Stimulated activated CD8-positive, alpha-beta memory T cell treated with anti-CD3 and anti-CD28 coated beads, Interleukin-12 subunit alpha, Interleukin-12 subunit beta, amount 100 ng/mL, for 24 hours (primary cell): ENCODE results near the gene LGI4.
"Not testable (repeated sequence)": the region's sequence is repeated elsewhere in the genome, so short reads cannot be mapped to it uniquely, and the experiment has no call there.

ENCODE experiments used
- DNase-seq: peaks from one replicate; pipeline ENCODE4 v3.0.0-alpha.2; 2020; ENCODE audit errors: extremely low read depth

The LGI4 gene

DNA sequence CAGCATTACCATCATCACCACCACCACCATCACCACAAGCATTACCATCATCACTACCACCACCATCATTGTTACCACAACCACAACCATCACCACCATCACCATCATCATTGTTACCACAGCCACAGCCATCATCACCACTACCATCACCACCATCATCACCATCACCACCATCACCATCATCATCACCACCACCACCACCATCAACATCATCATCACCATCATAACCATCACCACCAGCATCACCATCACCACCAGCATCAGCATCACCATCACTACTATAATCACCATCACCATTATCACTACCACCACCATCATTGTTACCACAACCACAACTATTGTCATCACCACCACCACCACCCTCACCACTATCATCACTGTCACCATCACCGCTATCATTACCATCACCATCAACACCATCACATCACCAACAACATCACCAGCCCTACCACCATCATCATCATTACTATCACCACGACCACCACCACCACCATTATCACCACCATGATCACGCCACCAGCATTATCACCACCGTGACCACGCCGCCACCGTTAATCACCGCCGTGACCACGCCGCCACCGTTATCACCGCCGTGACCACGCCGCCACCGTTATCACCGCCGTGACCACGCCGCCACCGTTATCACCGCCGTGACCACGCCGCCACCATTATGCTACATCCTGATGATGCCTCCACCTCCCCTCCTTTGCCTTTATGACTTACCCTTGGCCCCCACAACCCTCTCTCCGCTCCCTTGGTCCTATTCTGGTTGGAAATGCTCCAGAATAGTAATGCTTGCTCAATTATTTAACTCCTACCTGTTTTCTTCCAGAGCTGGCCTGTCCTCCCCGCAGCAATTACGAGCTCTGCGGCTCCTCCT is 29.2 kb downstream of the LGI4 start:
- no peak for DNase-seq

DNA sequence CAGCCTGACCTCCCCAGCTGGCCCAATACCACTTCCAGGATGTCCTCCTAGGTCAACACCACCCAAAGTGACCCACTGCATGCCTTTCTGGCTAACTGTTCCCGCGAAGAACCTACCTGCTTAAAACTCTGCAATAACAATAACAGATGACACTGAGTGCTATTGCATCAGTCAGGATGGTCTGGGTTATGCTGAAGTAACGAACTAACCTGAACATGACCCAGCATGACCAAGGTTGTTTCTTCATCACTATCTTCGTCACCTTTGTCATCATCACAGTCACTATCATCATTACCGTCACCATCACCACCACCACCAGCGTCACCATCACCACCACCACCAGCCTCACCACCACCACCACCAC is 29.8 kb downstream of the LGI4 start:
- DNase-seq, result no peak

DNA sequence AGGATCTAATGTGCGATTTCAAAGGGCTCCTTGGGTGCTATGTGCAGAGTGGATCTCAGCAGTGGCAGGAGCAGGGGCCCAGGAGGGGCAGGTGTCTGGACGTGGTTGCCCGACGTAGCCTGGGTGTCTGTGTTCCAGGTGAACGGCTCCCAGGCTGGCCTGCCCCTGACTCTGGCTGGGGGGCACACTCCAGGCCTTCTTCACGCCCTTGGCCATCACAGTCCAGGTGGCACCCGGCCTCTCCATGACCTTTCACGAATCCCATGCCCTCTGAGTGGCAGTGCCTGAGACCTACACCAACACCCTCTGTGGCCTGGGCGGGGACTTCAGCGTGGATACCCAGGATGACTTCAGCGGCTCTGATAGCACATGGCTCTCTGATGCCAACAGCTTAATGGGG is 30.5 kb downstream of the LGI4 start:
- no peak for DNase-seq

DNA sequence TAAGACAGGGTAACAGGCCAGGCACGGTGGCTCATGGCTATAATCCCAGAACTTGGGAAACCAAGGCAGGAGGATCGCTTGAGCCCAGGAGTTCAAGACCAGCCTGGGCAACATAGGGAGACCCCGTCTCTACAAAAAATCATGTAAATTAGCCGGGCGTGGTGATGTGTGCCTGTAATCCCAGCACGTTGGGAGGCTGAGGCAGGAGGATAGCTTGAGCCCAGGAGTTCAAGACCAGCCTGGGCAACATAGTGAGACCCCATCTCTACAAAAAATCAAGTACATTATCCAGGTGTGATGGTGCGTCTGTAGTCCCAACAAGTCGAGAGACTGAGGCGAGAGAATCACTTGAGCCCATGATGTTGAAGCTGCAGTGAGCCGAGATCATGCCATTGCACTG is 31.2 kb downstream of the LGI4 start:
- not testable (repeated sequence) for DNase-seq

DNA sequence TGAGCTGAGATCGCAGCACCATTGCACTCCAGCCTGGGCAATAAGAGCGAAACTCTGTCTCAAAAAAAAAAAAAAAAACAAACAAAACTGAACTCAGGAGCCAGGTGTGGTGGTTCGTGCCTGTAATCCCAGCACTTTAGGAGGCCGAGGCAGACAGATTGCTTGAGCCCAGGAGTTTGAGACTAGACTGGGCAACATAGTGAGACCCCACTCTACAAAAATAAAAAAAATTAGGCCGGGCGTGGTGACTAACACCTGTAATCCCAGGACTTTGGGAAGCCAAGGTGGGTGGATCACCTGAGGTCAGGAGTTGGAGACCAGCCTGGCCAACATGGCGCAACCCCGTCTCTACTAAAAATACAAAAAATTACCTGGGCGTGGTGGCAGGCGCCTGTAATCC is 32.9 kb downstream of the LGI4 start:
- DNase-seq, result not testable (repeated sequence)

DNA sequence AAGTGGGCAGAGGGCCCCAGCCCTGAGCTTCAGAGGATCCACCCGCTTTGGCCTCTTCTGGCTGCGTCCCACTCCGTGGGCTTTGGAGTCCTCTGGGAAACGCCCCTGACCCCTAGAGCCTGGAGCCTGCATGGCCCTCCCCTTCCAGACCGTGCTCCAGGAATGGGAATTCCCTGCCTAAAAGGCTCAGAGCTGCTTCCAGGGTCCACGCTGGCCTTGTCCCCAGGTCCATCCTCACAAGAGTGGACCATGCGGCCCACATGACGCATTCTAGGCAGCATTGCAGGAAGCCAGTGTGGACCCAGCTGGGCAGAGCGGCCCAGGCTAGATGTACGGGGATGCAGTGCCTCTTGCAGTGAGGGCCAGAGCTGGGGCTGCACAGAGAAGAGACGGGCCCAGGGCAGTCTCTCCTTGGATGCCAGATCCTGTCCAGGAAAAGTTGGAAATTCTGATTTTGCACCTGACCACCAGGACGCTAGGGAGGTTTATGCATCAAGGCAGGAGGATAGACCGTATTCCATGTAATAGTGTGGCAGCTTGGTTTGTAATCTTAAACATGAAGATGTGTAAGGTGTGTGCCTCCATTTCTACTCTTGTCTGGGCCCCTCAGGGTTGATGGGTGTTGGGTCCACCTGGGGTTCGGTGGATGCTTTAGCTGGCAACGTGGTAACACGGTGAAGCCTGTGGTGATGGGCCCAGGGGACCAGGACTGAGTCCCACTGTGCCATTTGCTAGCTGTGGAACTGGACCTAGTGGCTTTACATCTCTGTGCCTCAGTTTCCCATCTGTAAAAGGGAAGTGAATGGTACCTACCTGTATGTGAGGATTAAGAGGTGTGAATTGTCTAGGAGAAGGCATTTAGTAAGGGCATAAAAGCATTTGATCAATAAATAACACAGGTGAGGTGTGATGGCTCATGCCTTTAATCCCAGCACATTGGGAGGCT is 34.0 kb downstream of the LGI4 start:
- no peak for DNase-seq

DNA sequence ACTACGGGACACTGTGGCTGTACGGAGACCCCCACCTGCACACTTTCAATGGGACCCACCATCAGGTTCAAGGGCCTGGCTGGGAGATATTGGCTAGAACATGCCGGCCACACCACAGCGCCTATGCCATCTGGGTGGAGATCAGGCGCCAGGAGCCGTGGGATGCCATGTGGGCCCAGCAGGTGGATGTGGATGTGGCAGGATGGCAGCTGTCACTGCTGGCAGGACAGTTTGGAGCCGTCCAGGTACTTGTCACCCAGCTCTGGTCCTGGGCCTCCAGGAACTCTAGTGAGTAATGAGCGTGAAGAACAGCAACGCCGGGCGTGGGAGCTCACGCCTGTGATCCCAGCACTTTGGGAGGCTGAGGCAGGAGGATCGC is 35.0 kb downstream of the LGI4 start:
- no peak for DNase-seq

DNA sequence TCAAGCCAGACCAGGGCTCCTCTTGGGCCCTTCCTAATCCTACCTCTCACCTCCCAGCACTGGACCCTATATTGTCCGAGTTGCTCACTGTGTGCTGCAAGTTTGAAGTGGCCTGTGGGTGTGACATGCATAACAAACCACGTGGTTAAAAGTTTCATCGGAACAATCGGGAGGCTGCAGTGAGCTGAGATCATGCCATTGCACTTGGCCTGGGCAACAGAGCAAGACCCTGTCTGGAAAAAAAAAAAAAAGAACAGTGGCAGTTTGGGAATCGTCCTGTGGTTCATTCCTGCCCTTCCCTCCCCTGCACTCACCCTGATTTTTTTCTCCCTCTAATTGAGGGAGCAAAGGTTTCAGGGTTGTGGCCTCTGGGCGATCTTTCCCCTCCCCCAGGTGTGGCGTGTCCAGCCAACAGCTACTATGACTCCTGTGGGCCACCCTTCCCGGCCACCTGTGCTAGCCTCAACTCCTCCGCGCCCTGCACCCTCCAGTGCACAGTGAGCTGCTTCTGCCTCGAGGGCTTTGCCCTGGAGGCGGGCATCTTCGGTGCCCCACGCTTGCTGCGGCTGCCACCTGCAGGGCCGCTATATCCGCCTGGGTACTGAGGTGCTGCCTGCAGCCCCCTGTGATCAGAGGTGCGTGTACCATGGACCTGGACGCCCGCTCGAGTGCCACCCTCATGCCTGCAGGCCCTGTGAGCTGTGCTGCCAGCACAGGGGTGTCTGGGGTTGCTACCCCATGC is 35.5 kb downstream of the LGI4 start:
- DNase-seq, result no peak

DNA sequence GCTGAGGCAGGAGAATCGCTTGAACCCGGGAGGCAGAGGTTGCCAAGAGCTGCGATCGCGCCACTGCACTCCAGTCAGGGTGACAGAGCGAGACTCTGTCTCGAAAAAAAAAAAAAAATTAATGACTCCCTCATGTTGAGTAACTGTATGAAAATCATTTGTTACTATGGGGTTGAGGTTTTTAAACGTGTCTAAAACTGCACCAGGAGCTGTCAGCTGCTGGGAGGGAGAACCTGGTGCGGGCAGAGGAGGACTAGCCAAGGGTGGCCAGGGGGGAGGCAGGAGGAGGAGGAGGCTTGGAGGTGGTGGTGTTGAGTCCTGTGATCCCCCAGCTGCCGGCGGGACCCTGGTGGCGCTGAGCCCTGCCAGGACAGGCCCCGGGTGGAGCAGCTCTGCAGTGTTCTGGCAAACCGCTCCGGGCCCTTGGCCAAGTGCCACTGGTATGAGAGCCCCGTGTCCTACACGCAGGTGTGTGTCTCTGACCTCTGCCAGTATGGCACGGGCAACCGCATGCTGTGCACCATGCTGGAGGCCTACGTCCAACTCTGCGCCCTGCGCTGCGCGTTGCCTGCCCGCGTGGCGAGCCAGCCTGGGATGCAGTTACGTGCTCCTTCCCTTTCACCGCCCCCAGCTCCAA is 36.3 kb downstream of the LGI4 start:
- DNase-seq, result no peak

DNA sequence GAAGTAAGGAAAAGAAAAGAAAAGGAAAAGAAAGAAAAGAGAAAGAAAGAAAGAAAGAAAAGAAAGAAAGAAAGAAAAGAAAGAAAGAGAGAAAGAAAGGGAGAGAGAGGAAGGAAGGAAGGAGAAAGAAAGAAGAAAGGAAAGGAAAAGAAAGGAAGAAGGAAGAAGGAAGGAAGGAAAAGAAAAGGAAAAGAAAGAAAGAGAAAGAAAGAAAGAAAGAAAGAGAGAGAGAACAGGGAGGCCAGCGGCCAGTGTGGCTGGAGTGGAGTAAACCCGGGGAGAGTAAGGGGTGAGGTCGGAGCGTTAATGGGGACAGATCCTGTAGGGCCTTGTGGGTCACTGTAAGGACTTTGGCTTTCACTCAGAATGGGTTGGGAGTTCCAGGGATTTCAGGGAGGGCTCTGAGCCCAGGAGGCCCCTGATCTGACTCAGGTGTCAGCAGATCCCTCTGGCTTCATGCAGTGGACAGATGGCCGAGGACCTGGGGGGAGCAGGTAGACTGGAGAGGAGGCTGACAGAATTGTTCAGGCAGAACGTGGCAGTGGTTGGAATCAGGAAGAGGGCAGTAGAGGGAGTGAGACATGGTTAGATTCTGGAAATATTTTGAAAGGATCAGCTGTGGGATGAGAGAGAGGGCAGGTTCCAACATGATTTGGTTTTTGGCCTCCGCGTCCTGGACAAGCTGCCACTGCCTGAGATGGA is 39.0 kb downstream of the LGI4 start:
- no peak for DNase-seq

DNA sequence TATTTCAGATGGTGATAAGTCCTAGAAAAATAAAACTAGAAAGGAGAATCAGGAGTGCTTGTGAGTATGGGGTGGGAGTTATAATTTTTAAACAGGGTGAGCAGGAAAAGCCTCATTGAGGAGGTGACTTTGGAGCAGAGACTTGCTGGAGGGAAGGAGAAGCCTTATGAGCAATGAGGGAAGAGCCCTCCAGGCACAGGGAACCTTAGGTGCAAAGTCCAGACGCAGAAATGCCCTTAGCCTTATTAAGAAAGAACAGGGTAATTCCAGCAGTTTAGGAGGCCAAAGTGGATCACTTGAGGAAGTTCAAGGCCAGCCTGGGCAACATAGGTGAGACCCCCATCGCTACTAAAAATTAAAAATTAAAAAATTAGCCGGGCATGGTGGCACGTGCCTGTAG is 40.2 kb downstream of the LGI4 start:
- DNase-seq, result no peak

DNA sequence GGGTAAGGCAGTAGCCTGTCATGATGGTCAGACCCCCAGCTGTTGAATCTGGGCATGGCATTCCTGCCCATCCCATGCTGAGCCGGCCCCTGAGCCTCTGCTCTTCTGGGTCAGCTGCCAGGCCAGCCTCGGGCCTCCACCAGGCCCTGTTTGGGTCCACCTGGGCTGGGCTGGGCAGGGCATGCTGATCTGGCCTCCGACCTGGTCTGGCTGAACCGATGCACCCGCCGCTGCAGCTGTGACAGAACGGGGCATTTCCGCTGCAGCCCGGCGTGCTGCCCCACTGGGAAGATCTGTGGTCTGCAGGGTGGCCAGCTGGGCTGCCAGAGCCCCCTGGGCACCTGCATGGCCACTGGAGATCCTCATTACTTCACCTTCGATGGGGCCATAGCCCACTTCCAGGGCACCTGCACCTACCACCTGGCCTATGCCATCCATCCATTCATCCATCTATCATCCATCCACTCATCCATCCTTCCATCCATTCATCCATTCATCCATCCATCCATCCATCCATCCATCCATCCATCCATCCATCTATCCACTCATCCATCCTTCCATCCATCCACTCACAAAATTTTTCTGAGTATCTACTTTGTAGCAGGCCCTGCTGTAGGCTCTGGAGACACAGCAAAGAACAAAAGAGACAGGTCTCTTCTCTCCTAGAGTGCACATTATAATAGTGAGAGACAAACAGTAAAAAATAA is 40.8 kb downstream of the LGI4 start:
- no peak for DNase-seq

DNA sequence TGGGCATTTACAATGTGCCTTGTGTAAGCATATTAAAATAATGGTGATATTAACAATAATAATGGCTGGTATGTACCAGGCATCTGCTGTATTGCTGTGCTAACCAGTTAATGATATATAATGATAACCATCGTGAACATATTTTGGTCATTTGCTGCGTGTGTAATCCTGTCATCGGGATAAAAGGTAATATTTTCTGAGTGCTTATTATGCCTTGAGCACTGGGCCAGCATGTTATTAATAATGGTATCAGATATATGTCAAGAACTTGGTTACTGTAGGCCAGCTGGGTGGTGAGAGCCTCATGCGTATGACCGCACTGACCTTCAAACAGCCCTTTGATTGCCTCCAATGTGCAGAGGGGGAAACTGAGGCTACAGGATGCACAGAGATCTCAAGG is 41.4 kb downstream of the LGI4 start:
- DNase-seq, result no peak

DNA sequence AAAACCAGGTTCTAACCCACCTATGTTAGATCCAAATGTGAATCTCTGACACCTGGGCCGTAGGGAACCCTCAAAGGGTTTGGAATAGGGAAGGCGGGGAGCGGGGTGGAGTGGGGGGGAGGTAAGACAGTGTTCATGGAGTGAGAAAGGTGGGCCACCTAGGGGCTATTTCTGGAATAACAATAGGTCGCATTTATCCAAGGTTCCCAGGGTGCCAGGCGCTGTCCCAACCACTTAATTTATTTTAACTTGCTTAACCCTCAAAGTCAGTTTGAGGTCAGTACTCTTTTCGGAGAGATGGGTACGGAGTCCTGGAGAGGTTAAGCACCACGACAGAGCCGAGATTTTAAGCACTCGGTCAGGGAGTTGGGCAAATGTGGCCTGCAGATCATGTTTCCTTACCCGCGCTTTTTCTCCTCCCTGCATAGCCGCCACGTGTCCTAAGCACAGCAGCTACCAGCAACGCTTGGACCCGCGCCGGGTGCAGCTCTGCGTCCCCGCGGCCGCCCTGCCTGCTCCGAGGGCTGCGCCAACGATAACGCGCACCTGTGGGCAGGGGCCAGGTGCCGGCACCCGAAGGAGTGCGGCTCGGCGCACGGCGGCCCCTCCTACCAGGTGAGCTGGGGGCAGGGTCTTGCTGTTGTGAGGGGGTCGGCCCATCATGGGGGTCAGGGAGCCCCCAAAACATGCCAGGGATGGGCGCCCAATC is 44.2 kb downstream of the LGI4 start:
- no peak for DNase-seq

DNA sequence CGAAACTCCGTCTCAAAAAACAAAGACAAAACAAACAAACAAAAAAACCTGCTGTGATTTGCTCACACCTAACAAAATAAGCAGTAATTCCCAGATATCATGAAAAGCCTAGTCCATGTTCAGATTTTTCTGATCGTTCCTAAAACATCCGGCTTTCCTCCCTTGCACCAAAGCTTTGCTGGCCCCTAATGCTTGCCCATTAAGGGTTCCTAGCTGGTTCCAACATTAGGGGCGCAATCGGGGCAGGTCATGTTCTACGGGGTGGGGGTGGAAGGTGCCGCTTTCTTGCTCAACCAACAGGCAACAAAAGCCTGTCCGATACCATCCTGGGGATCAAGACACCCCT is 44.7 kb downstream of the LGI4 start:
- DNase-seq, result no peak

DNA sequence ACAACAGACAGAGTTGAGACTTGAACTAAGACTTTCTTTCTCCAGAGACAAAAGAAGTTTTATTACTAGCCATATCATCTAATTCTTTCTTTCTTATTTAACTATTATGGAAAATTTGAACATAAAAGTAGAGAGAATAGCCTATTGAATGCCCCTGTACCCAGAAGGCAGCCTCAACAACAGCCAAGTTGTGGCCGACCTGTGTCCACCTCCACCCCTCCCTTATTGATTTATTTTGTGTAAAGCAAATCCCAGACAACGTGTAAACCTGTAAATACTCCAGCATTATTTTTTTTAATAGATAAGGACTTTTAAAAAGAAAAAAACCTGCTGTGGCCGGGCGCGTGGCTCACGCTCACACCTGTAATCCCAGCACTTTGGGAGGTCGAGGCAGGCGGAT is 45.3 kb downstream of the LGI4 start:
- DNase-seq, result no peak

DNA sequence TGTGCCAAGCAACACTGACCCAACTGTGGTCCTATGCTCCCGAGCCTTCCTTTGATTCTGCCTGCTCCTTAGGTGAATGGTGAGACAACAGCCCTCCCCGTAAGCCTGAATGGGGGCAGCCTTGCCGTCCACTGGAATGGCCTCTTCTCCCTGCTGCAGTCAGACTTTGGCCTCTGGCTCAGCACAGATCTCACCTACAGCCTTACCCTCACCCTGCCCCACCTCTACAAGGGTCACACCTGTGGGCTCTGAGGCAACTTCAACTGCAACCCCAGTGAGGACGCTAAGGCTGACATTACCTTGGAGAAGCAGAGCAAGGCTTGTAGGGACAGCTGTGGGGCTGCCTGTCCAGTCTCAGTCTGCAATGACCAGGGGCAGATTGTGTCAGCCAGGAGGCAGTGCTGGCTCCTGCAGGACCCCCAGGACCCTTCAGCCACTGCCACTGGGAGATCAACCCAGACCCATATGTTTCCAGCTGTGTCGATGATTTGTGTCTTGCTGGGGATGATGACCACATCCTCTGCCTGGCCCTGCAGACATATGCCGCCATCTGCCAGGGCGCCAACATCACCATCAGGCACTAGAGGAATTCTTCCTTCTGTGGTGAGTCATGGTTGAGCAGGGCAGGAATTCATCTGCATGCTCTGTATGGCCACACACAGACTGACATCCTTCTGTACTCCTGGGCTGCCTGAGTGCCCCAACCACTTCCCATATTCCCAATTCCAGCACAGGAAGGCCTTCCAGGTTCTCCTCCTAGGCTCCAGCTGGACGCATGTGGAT is 46.5 kb downstream of the LGI4 start:
- DNase-seq, result no peak

DNA sequence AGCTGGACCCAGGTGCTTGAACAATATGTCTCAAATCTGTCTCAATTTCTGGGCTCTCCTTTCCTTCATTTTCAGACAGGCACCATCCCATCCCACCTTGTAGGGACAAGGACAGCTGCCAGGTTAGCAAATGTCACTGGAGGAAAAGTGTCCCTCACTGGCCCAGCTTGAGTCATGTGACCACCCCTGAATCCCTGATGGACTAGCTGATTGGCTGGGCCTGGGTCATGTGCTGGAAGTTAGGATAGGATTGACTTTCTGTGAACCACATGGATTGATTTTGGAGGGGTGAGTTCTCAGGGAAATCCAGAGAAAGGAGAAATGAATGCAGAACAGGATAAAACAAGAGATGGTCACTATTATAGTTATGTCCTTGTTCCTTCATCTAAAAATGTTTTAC is 47.5 kb downstream of the LGI4 start:
- DNase-seq, result no peak

DNA sequence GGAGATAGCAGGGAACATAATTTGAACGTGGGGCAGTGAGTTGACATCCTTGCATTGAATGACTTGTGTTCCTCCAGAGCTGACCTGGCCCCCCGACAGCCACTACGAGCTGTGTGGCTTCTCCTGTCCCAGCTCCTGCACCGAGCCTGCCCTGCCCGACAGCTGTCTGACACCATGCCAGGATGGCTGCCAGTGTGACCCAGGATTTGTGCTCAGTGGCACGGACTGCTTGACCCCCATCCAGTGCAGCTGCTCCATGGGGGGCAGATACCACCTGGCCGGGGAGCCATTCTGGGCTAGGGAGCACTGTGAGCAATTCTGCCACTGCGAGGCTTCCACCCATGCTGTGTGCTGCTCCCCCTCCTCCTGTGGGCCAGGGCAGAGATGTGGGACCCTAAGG is 48.4 kb downstream of the LGI4 start:
- DNase-seq, result no peak
